Stomach (tissue), 9 donors: ENCODE measurements around the gene CHPF. TPM values are rescaled to one million over a fixed set of nuclear protein-coding genes. Genes with fewer than 3 reads are reported as not detected.

Source experiments
- DNase-seq, 2 donors: peaks; one replicate each; pipeline versions ENCODE4 v3.0.0 to v3.0.0-alpha.2; 2013 to 2019
- H3K27ac ChIP-seq, 5 donors: fragments of 200-600 bp in 4 of 5; sonication (generic) in 4 of 5; one replicate each; pipeline ENCODE4 v1.5.1; 2013 to 2019; ENCODE audit warnings: mild to moderate bottlenecking in 1 of 5, moderate library complexity in 1 of 5
- H3K27me3 ChIP-seq, 3 donors: fragments of 200-600 bp; sonication (generic); one replicate each; pipeline ENCODE4 v1.5.1; 2017 to 2019; ENCODE audit warnings: mixed run types in 1 of 3
- H3K36me3 ChIP-seq, 4 donors: fragments of 200-600 bp; sonication (generic); 1 replicate in 3 of 4; 2 replicates in 1 of 4; pipeline ENCODE4 v1.5.1; 2016 to 2019
- H3K4me1 ChIP-seq, 4 donors: fragments of 200-600 bp; sonication (generic); one replicate each; pipeline ENCODE4 v1.5.1; 2016 to 2019
- H3K4me3 ChIP-seq, 4 donors: fragments of 200-600 bp; sonication (generic) in 3 of 4; one replicate each; pipeline ENCODE4 v1.5.1; 2016 to 2019; ENCODE audit warnings: mild to moderate bottlenecking in 1 of 4
- H3K9me3 ChIP-seq, 4 donors: fragments of 200-600 bp; sonication (generic); one replicate each; pipeline ENCODE4 v1.5.1; 2016 to 2019
- CTCF ChIP-seq, 7 experiments: fragments of 450-650 bp in 4 of 7; fragments of 200-600 bp in 3 of 7; sonication (generic) in 3 of 7; IDR thresholded peaks; one replicate each; pipeline ENCODE4 v1.5.1; 2016 to 2019; ENCODE audit warnings: antibody characterized with exemption in 7 of 7, control low read depth in 2 of 7, mild to moderate bottlenecking in 1 of 7
- EP300 ChIP-seq: sonication (generic); formaldehyde crosslinking; IDR thresholded peaks from one replicate; pipeline ENCODE4 v1.6.1; 2017; ENCODE audit warnings: antibody characterized with exemption
- POLR2A ChIP-seq, 4 donors: fragments of 450-650 bp; IDR thresholded peaks; one replicate each; pipeline ENCODE4 v1.6.1; 2016; ENCODE audit warnings: antibody characterized with exemption in 4 of 4, control low read depth in 2 of 4, mild to moderate bottlenecking in 1 of 4, moderate library complexity in 1 of 4
- POLR2AphosphoS5 ChIP-seq, 3 donors: sonication (generic); formaldehyde crosslinking; IDR thresholded peaks; one replicate each; pipeline ENCODE4 v1.6.1; 2016; ENCODE audit warnings: antibody characterized with exemption in 3 of 3
- WGBS, 5 donors: extraction: QIAGEN DNeasy Blood & Tissue Kit in 3 of 5; methylation state at CpG; one replicate each; pipeline versions ENCODE4 v1.1.5 to v1.1.7; 2013 to 2018; 5-methylcytosine and 5-hydroxymethylcytosine counted together
- intact Hi-C: fragments of 100-400 bp; cut with DNase I; formaldehyde crosslinking; loops from one replicate; pipeline ENCODE4 v1.15.1; 2023; ENCODE audit warnings: low total_unique reads
- polyA plus RNA-seq, 3 donors: library from polyadenylated mRNA; stranded (reverse); fragments of 200-250 nt; gene quantifications; one replicate each; pipeline ENCODE4 v1.2.3, GENCODE V29; 2013
- total RNA-seq, 5 donors: library from RNA; depleted of rRNA; stranded (reverse); fragments of >200 nt; gene quantifications; one replicate each; pipeline versions ENCODE4 v1.1.0 to v1.2.3, GENCODE V29; 2014 to 2016
- donor health status: healthy with polysubstance abuse.
- donor health status: Bipolar disorder and iron deficiency.
- donor health status: healthy.

CHPF gene
- total and polyA plus RNA-seq, 8 donors: 10.8 to 119 (median 45.7) TPM

GRCh38 chr2:219569041-219569440, 25.4 kb upstream of the CHPF start:
- peaks cover 0 to 40% (median 22%) of the 10 kb centered on the region in 4 donors for H3K36me3 ChIP-seq
- no peak overlapping the region for H3K27ac ChIP-seq
- peaks cover 0 to 31% (median 15%) of the 10 kb centered on the region in 3 donors for H3K27me3 ChIP-seq
- peaks cover 8 to 23% (median 22%) of the 10 kb centered on the region in 4 donors for H3K4me1 ChIP-seq
- intact Hi-C loops: no loop called here
- no peaks in the 10 kb centered on the region for H3K9me3 ChIP-seq
- TF ChIP-seq POLR2AphosphoS5 (IDR thresholded peaks at IDR 0.05) (no peak), CTCF (IDR thresholded peaks at IDR 0.05) (no peak), POLR2A (IDR thresholded peaks at IDR 0.05) (no peak), EP300 (no peak)
- no peak overlapping the region for H3K4me3 ChIP-seq
- 91 to 97% (median 95%) methylated on average over 6 of the region's 6 CpGs for WGBS, 5 donors
- no peak for DNase-seq

GRCh38 chr2:219567791-219568361, 24.3 kb upstream of the CHPF start:
- Histone ChIP-seq H3K36me3 (peaks cover 0 to 52% (median 28%) of the 10 kb centered on the region in 4 donors), H3K4me3 (no peak overlapping the region), H3K4me1 (peaks cover 8 to 23% (median 22%) of the 10 kb centered on the region in 4 donors), H3K27ac (no peak overlapping the region), H3K27me3 (peaks cover 0 to 31% (median 15%) of the 10 kb centered on the region in 3 donors), H3K9me3 (no peaks in the 10 kb centered on the region)
- no peak for DNase-seq
- intact Hi-C loops: no loop called here
- TF ChIP-seq EP300: no peak
- TF ChIP-seq POLR2A (IDR thresholded peaks at IDR 0.05): no peak
- no peak for TF ChIP-seq POLR2AphosphoS5 (IDR thresholded peaks at IDR 0.05)
- TF ChIP-seq CTCF (IDR thresholded peaks at IDR 0.05): no peak
- 89 to 94% (median 91%) methylated on average over 33 to 35 of the region's 35 CpGs for WGBS, 5 donors

- no peak for TF ChIP-seq EP300
Measured at GRCh38 chr2:219567131-219567530, 23.5 kb upstream of the CHPF start.

GRCh38 chr2:219566640-219567039, 23.0 kb upstream of the CHPF start:
- Histone ChIP-seq H3K36me3 (peaks cover 0 to 63% (median 31%) of the 10 kb centered on the region in 4 donors), H3K9me3 (no peaks in the 10 kb centered on the region), H3K27me3 (peaks cover 0 to 21% (median 11%) of the 10 kb centered on the region in 3 donors), H3K4me3 (no peak overlapping the region), H3K27ac (no peak overlapping the region), H3K4me1 (peaks cover 3 to 17% (median 15%) of the 10 kb centered on the region in 4 donors)
- DNase-seq: no peak
- TF ChIP-seq CTCF (IDR thresholded peaks at IDR 0.05): no peak
- no peak for TF ChIP-seq POLR2AphosphoS5 (IDR thresholded peaks at IDR 0.05)
- TF ChIP-seq POLR2A (IDR thresholded peaks at IDR 0.05): no peak
- no peak for TF ChIP-seq EP300
- 85 to 95% (median 90%) methylated on average over 7 to 11 of the region's 11 CpGs for WGBS, 5 donors
- intact Hi-C loops: no loop called here

More at GRCh38 chr2:219567131-219567530, 23.5 kb upstream of the CHPF start:
- intact Hi-C loops: no loop called here
- H3K4me1 ChIP-seq: peaks cover 8 to 22% (median 20%) of the 10 kb centered on the region in 4 donors
- H3K27ac ChIP-seq: no peak overlapping the region
- no peak overlapping the region for H3K4me3 ChIP-seq
- H3K27me3 ChIP-seq: peaks cover 0 to 25% (median 13%) of the 10 kb centered on the region in 3 donors
- H3K36me3 ChIP-seq: peaks cover 0 to 58% (median 31%) of the 10 kb centered on the region in 4 donors
- no peak for DNase-seq
- no peaks in the 10 kb centered on the region for H3K9me3 ChIP-seq
- 73 to 96% (median 93%) methylated on average over 7 to 18 of the region's 18 CpGs for WGBS, 5 donors
